DOHH2 (cell line): ENCODE measurements around the gene GCN1.

Experiments
- EZH2phosphoT487 ChIP-seq: fragments of 200-600 bp; sonication (generic); IDR thresholded peaks from 2 replicates; pipeline ENCODE4 v1.6.1; 2017; ENCODE audit warnings: borderline replicate concordance, mild to moderate bottlenecking, antibody characterized with exemption, low read length, moderate library complexity, mixed read lengths
- TF ChIP-seq, protein P1 (sequence below): fragments of 200-600 bp; sonication (generic); IDR thresholded peaks from one replicate; pipeline ENCODE4 v1.5.1; 2014; ENCODE audit warnings: antibody characterized with exemption, mild to moderate bottlenecking, low read depth, low read length; ENCODE audit not compliant: poor library complexity, severe bottlenecking

DNA sequence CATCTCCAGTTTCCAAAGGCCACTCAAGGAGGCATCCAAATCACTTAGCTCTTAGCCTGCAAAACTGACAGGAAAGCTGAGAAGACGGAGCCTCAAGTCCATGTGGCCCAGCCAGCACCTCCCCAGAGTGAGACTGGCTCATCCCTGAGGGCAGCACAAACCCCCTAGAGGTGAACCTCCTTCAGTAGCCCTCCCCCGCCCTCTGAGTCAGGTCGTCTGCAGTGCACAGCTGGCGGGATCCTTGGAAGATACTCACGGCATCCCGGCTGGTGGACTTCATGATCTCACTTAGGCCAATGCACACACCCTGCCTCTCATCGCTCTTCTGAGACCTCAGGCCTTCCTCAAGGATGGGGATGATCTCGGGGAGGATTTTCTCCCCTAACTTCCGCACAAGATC is 53.9 kb downstream of the GCN1 start:
- TF ChIP-seq, protein P1, sequence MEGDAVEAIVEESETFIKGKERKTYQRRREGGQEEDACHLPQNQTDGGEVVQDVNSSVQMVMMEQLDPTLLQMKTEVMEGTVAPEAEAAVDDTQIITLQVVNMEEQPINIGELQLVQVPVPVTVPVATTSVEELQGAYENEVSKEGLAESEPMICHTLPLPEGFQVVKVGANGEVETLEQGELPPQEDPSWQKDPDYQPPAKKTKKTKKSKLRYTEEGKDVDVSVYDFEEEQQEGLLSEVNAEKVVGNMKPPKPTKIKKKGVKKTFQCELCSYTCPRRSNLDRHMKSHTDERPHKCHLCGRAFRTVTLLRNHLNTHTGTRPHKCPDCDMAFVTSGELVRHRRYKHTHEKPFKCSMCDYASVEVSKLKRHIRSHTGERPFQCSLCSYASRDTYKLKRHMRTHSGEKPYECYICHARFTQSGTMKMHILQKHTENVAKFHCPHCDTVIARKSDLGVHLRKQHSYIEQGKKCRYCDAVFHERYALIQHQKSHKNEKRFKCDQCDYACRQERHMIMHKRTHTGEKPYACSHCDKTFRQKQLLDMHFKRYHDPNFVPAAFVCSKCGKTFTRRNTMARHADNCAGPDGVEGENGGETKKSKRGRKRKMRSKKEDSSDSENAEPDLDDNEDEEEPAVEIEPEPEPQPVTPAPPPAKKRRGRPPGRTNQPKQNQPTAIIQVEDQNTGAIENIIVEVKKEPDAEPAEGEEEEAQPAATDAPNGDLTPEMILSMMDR, result no peak
- no peak for TF ChIP-seq EZH2phosphoT487
